Activated CD8-positive, alpha-beta memory T cell treated with anti-CD3 and anti-CD28 coated beads, Interleukin-2, amount 50 U/mL, for 48 hours (primary cell): ENCODE measurements around the gene SCGB3A1.

Source experiments
- DNase-seq: peaks from one replicate; pipeline ENCODE4 v3.0.0-alpha.2; 2020

Gene SCGB3A1

DNA sequence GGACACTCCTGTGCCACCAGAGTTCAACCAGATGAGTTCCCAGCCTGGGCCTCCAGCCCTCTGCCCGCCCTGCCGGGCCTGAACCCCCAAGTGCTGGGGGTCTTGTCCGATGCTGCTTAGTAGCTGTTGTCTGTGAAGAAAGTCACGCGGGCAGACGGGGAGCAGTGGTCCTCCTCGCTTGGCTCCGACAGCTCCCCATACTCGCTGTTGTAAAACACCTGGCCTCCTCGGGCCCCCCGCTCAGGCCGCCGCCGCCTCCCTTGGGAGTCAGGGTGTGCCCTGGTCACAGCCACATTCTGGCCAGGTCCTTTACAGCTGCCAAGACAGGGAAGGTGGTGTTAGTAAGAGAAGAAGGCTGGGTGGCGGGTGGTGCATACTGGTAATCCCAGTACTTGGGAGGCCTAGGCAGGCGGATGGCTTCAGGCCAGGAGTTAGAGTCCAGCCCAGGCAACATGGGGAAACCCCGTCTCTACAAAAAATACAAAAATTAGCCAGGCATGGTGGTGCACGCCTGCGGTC is 11.8 kb upstream of the SCGB3A1 start:
- DNase-seq: no peak

DNA sequence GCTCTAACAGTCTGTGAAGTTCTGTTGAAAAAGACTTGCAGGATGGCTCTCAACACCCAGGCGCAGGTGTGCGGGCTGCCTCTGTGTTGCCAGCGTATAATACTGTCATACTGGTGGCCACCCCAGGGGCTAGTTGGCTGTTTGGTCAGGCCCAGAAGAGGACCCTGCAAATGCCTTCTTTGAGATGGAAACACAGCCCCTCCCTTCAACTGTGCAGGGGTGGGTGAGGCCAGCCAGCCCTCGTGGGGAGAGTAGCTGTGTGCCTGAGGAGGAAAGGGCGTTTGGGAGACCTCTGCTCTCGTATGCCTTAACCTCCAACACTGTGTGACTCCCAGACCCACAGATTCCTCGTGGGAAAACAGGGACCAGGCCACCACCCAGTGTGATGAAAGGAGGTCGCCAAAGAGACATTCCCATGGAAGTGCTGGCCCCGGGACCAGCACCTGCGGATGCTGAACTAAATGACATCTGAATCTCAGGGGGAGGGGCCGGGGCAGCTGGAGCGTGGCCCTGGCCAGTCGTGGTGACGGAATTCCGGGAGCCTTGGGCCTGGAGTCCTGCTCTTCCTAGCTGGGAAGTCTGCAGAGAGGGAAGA is 11.3 kb upstream of the SCGB3A1 start:
- no peak for DNase-seq

GRCh38 chr5:180601591-180602480 is 10.5 kb upstream of the SCGB3A1 start:
- DNase-seq: peak; percentile 25

GRCh38 chr5:180600554-180601041 is 9.3 kb upstream of the SCGB3A1 start:
- peak; percentile 33 for DNase-seq

DNA sequence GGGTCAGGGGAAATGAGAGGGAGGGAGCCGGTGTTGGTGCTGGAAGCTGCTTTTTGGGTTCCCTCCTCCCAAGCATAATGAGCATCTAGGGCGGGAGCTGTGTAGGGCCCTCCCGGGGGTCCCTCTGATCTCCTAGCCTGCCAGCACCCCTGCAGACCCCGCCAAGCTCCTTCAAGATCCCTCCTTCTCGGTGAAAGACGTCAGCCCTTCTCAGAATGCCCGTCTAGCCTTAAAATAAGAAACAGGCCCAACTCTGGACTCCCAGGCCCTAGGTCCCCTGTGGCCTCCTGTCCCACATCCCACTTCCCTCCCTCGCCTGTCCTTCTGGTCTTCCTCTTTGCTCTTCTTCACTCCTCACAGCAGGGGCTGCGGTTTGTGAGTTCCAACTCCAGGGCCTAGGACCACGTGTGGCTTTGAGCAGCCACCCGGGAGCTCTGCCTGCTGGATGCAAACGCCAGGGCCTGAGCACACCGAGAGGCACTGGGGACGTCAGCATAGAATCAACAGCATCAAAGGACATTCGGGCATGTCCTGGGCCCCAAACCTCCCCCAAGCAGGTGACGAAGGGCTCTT is 8.8 kb upstream of the SCGB3A1 start:
- DNase-seq: peak; percentile 33

DNA sequence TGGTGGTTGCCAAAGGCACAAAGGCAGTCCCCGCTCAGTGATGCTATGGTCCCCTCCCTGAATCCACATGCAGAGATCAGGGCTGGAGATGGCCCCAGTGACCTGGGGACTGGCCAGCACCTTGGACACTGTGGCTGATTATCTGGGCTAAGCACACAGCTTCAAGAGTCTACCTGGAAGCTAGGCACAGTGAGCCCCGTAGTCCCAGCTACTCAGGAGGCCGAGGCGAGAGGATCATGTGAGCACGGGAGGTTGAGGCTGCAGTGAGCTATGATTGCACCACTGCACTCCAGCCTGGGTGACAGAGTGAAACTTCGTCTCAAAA is 8.3 kb upstream of the SCGB3A1 start:
- peak; percentile 13 for DNase-seq

GRCh38 chr5:180598797-180599589 is 7.7 kb upstream of the SCGB3A1 start:
- peak; percentile 25 for DNase-seq

DNA sequence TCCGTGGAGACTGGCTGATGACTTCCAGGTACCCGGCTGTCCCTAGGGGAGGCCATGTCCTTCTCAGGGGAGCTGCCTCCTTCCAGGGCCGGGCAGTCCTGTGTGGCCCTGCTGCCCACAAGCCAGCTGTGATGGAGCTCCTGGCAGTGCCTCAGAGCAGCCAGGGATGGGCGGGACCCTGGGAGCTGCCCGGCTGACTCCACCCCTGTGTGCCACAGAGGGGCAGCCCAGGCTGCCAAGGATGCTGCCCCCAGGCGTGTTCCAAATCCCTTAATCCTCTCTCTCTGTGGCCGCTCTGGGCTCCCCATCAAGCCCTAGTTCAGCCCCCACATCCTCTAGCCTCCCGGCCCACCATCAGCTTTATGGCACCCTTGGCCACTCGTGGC is 7.0 kb upstream of the SCGB3A1 start:
- DNase-seq: peak; percentile 45

- peak; percentile 17 for DNase-seq
These were observed 5.5 kb upstream of the SCGB3A1 start for GRCh38 chr5:180596668-180597231.

GRCh38 chr5:180596115-180596667 is 4.9 kb upstream of the SCGB3A1 start:
- peak; percentile 32 for DNase-seq

DNA sequence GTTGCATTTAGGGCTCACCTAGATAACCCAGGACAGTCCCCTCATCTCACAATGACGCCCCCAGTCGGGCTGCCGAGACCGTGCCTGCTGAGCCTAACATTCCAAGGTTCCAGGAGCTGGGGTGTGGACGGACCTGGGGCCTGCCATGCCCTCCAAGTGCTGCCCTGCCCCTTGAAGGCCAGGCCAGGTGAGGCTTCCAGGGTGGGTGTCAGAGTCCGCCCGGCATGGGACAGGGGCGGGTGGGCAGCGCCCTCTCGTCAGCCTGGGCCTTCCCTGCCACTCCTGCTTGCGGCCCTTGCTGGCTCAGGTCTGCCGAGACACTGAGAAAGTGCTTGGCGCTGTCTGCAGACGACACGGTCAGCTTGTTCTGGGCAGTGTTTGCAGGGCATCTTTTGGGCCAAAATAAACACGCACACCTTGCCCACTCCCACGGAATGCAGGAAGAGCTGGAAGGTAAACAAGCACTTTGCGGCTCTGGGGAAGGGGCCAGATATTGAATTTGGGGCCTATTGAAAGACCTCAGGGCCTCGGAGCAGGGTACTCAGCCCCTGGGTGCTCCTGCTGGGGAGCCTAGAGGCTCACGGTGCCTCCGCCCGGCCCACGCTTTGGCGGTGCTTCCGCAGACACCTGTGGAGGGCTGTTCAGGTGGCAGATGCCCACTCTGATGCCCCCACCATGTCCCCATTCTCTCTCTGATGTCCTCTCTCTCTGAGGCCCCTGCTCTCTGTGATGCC is 4.2 kb upstream of the SCGB3A1 start:
- DNase-seq: no peak

DNA sequence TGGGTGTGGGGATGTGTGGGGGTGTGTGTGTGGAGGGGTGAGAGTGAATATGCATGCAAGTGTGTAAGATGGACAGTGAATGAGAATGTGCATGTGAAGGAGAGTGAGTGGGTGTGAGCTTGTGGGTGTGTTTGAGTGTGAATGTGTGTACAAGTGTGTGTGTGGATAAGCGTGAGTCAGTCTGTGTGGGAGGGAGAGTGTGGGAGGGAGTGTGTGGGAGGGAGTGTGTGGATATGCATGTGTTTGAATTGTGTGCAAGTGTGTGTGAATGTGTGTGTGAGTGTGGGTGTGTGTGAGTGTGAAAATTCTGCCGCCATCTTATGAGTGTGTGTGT is 3.7 kb upstream of the SCGB3A1 start:
- no peak for DNase-seq

- no peak for DNase-seq
These were observed 3.2 kb upstream of the SCGB3A1 start for GRCh38 chr5:180594311-180595045.

- no peak for DNase-seq
These were observed 2.3 kb upstream of the SCGB3A1 start for GRCh38 chr5:180593446-180594206.

DNA sequence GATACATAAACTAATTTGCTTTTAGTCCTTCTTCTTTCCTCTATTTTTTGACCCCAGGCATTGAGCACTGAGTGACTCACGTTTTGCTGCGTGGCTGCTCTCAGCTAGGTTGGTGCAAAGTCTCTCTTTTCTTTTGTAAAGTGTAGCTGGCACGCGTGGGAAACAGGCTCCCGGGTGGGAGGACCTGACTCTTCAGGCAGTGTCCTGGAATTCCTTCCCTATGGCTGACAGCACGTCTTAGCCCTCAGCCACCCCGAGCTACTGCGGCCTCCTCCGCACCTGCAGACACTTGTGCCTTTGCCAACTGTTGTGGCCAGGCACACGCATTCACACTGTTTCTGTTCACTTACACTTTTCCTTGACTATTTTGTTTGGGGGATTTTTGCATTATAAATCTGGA is 877 bp upstream of the SCGB3A1 start:
- no peak for DNase-seq

DNA sequence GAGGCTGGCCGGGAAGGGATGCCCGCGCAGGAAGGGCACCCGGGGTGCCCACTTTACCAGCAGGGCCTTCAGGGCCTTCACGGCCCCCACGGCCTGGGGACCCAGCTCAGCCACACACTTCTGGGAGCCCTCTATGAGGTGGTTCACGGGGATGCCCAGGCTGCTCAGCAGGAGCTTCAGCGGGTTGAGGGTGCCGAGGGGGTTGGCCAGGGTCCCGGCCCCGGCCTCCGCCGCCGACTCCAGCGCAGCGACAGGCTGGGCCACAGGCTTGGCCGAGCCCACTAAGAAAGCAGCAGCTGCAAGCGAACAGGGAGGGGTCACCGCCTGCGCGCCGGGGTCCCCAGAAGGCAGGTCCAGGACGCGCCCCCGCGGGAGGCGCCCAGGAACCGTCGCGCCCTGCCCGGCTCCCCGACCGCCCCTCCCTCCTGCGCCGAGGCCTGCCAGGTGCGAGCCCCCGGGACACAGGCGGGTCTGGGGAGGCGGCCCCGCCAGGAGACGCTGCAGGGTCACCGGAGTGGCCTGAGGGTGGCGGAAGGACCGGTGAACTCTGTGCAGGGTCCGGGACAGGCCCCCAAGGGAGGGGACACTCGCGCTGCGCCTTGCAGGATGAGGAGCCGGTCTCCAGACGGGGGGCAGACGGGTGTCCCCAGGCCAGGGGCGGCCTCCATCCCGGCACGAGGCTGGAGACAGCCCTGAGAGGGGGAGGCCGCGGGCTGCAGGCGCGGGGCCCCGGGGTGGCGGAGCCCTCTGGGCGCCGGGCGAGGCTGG is 572 bp downstream of the SCGB3A1 start:
- no peak for DNase-seq

DNA sequence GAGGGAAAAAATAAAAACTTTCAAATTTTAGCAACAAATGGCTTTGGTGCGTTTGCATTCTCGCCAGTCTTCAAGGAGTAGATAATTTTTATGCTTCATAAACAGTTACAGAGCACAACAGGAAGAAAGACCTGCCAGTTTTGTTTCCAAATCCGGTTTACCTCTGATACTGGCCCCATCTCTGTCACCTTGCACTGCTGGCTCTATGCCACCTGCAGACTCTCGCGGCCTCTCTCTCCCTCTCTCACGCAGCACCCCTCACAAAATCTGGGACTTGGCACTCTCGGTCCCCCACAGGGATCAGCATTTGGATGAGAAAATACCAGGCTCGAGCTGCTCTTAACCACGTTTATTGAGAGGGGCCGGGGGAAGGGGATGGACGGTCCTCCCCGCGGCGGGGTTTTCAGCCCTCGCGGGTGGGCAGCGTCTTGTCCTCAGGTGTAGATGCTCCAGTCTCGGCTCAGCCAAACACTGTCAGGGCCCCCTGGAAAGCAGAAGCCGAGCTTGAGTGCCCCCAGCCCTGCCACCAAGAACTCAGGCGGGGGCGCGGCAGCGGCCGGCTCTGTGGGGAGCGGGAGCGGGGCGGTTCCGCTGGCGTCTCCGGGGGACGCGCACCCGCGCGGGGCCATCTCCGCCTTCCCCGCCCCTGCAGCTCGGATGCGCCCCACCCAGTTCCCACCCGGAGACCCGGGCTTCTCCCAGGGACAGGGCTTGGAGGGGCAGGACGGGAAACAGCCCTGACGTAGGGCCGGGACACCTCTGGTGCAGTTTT is 1.3 kb downstream of the SCGB3A1 start:
- DNase-seq: no peak

- DNase-seq: no peak
These were observed 4.4 kb downstream of the SCGB3A1 start for GRCh38 chr5:180586870-180587269.

GRCh38 chr5:180586204-180586603 is 5.1 kb downstream of the SCGB3A1 start:
- DNase-seq: no peak
